H9 (cell line): ENCODE results near the gene MCL1. TPM values are rescaled to one million over a fixed set of nuclear protein-coding genes. Genes with fewer than 3 reads are reported as not detected.

Source experiments
- DNase-seq: peaks from one replicate; pipeline ENCODE4 v3.0.0-alpha.2; 2017
- H2AFZ ChIP-seq: one replicate; pipeline ENCODE4 v1.6.1; 2013; ENCODE audit warnings: mild to moderate bottlenecking, low read length, control low read depth, moderate library complexity
- H2AK5ac ChIP-seq: 2 replicates; pipeline ENCODE4 v1.6.1; 2013; ENCODE audit warnings: low read length, control low read depth, mixed read lengths; ENCODE audit not compliant: insufficient read length
- H2BK120ac ChIP-seq: one replicate; pipeline ENCODE4 v1.6.1; 2013; ENCODE audit warnings: low read depth, mild to moderate bottlenecking, low read length, control low read depth, inconsistent platforms; ENCODE audit not compliant: poor library complexity, severe bottlenecking
- H2BK12ac ChIP-seq: 2 replicates; pipeline ENCODE4 v1.6.1; 2013; ENCODE audit warnings: low read length, control low read depth, mixed read lengths, low read depth; ENCODE audit not compliant: insufficient read length
- H2BK15ac ChIP-seq: 2 replicates; pipeline ENCODE4 v1.6.1; 2013; ENCODE audit warnings: low read depth, low read length, control low read depth
- H2BK20ac ChIP-seq: one replicate; pipeline ENCODE4 v1.6.1; 2013; ENCODE audit warnings: low read depth, mild to moderate bottlenecking, low read length, control low read depth, inconsistent platforms; ENCODE audit not compliant: poor library complexity, severe bottlenecking
- H2BK5ac ChIP-seq: 2 replicates; pipeline ENCODE4 v1.6.1; 2013; ENCODE audit warnings: low read length, control low read depth, mixed read lengths; ENCODE audit not compliant: insufficient read length
- H3K14ac ChIP-seq: 2 replicates; pipeline ENCODE4 v1.6.1; 2013; ENCODE audit warnings: low read length, control low read depth; ENCODE audit not compliant: insufficient read depth
- H3K18ac ChIP-seq: 2 replicates; pipeline ENCODE4 v1.6.1; 2013; ENCODE audit warnings: low read depth, mild to moderate bottlenecking, mixed read lengths, low read length, control low read depth; ENCODE audit not compliant: insufficient read length
- H3K23ac ChIP-seq: 2 replicates; pipeline ENCODE4 v1.6.1; 2013; ENCODE audit warnings: low read length, control low read depth, mixed read lengths, low read depth; ENCODE audit not compliant: insufficient read length
- H3K23me2 ChIP-seq: 2 replicates; pipeline ENCODE4 v1.6.1; 2013; ENCODE audit warnings: low read depth, mild to moderate bottlenecking, mixed read lengths, low read length, control low read depth; ENCODE audit not compliant: insufficient read length, poor library complexity, severe bottlenecking
- H3K27ac ChIP-seq: 2 replicates; pipeline ENCODE4 v1.5.1; 2013; ENCODE audit warnings: low read length, control low read depth, mixed read lengths, low read depth; ENCODE audit not compliant: insufficient read length
- H3K27me3 ChIP-seq: 2 replicates; pipeline ENCODE4 v1.6.1; 2013; ENCODE audit warnings: low read length, control low read depth, inconsistent platforms; ENCODE audit not compliant: insufficient read depth
- H3K4ac ChIP-seq: 2 replicates; pipeline ENCODE4 v1.6.1; 2013; ENCODE audit warnings: low read depth, mild to moderate bottlenecking, control low read depth, inconsistent platforms, low read length, moderate library complexity
- H3K4me1 ChIP-seq: 2 replicates; pipeline ENCODE4 v1.6.1; 2013; ENCODE audit warnings: low read length, control low read depth, inconsistent platforms; ENCODE audit not compliant: insufficient read depth
- H3K4me2 ChIP-seq: 2 replicates; pipeline ENCODE4 v1.6.1; 2013; ENCODE audit warnings: low read length, control low read depth, mixed read lengths; ENCODE audit not compliant: insufficient read length, insufficient read depth
- H3K56ac ChIP-seq: 2 replicates; pipeline ENCODE4 v1.6.1; 2013; ENCODE audit warnings: low read depth, mild to moderate bottlenecking, mixed read lengths, low read length, control low read depth; ENCODE audit not compliant: insufficient read length
- H3K79me1 ChIP-seq: 2 replicates; pipeline ENCODE4 v1.6.1; 2013; ENCODE audit warnings: low read depth, mild to moderate bottlenecking, moderate library complexity, low read length, control low read depth, inconsistent platforms; ENCODE audit not compliant: insufficient read depth, poor library complexity, severe bottlenecking
- H3K79me2 ChIP-seq: 2 replicates; pipeline ENCODE4 v1.6.1; 2013; ENCODE audit warnings: low read length, control low read depth, inconsistent platforms; ENCODE audit not compliant: insufficient read depth
- H3K9ac ChIP-seq: 2 replicates; pipeline ENCODE4 v1.6.1; 2013; ENCODE audit warnings: low read length, control low read depth, mixed read lengths; ENCODE audit not compliant: insufficient read length; ENCODE audit errors: extremely low read depth
- H3K9me3 ChIP-seq: one replicate; pipeline ENCODE4 v1.6.1; 2013; ENCODE audit warnings: low read depth, low read length, inconsistent platforms; ENCODE audit not compliant: control insufficient read depth
- H3T11ph ChIP-seq: one replicate; pipeline ENCODE4 v1.6.1; 2013; ENCODE audit warnings: mild to moderate bottlenecking, low read length, control low read depth, inconsistent platforms
- H4K20me1 ChIP-seq: one replicate; pipeline ENCODE4 v1.6.1; 2013; ENCODE audit not compliant: control insufficient read depth, insufficient read length, insufficient read depth
- H4K5ac ChIP-seq: 2 replicates; pipeline ENCODE4 v1.6.1; 2013; ENCODE audit warnings: low read depth, mild to moderate bottlenecking, mixed read lengths, low read length, control low read depth; ENCODE audit not compliant: insufficient read length
- H4K8ac ChIP-seq: replicated peaks from 2 replicates; pipeline ENCODE4 v1.6.1; 2013; ENCODE audit warnings: low read length, control low read depth, mixed read lengths, low read depth; ENCODE audit not compliant: insufficient read length
- H4K91ac ChIP-seq: 2 replicates; pipeline ENCODE4 v1.6.1; 2013; ENCODE audit warnings: low read depth, mild to moderate bottlenecking, moderate library complexity, mixed read lengths, low read length, control low read depth; ENCODE audit not compliant: insufficient read length
- H3K27ac Mint-ChIP-seq, 3 experiments: 2 replicates in 2 of 3; 3 replicates in 1 of 3; pipeline ENCODE4 v1.8.0; 2020 to 2021; ENCODE audit warnings: mixed read lengths in 3 of 3, mild to moderate bottlenecking in 1 of 3, moderate library complexity in 1 of 3
- H3K27me3 Mint-ChIP-seq: 2 replicates; pipeline ENCODE4 v1.8.0; 2021; ENCODE audit warnings: low read depth, mild to moderate bottlenecking, moderate library complexity, mixed read lengths
- H3K36me3 Mint-ChIP-seq, 3 experiments: 2 replicates in 2 of 3; 3 replicates in 1 of 3; pipeline ENCODE4 v1.8.0; 2020 to 2021; ENCODE audit warnings: low read depth in 3 of 3, mixed read lengths in 3 of 3; ENCODE audit not compliant: insufficient read depth in 1 of 3
- H3K4me1 Mint-ChIP-seq, 2 experiments: 2 replicates each; pipeline ENCODE4 v1.8.0; 2020; ENCODE audit warnings: mixed read lengths in 2 of 2
- H3K4me3 Mint-ChIP-seq, 2 experiments: 2 replicates in 1 of 2; 3 replicates in 1 of 2; pipeline ENCODE4 v1.8.0; 2020 to 2021; ENCODE audit warnings: mild to moderate bottlenecking in 2 of 2, mixed read lengths in 2 of 2, moderate library complexity in 1 of 2
- H3K9me3 Mint-ChIP-seq, 2 experiments: 2 replicates in 1 of 2; 3 replicates in 1 of 2; pipeline ENCODE4 v1.8.0; 2020; ENCODE audit warnings: mild to moderate bottlenecking in 2 of 2, mixed read lengths in 2 of 2, moderate library complexity in 1 of 2
- CTCF ChIP-seq: fragments of 200-600 bp; sonication (generic); conservative IDR thresholded peaks from 3 replicates; pipeline ENCODE4 v1.8.0; 2021; ENCODE audit warnings: antibody characterized with exemption, mild to moderate bottlenecking
- WGBS: extraction: QIAGEN DNeasy Blood & Tissue Kit; methylation state at CpG from one replicate; pipeline ENCODE4 v1.1.7; 2013; ENCODE audit warnings: missing lambda C conversion rate, low lambda C conversion rate, mixed read lengths; ENCODE audit not compliant: insufficient read length; ENCODE audit errors: extremely low coverage; 5-methylcytosine and 5-hydroxymethylcytosine counted together
- total RNA-seq: library from RNA; stranded (reverse); gene quantifications from 2 replicates; pipeline ENCODE4 v1.2.1, GENCODE V29; 2021

The MCL1 gene
- total RNA-seq, 1 experiment from 2014 or later: 247 TPM

GRCh38 chr1:150578272-150579109, 919 bp downstream of the MCL1 start:
- no CpG with 5 or more reads among the region's 50 CpGs for WGBS
- Mint-ChIP-seq H3K27ac (peak overlapping the region; percentile 99), H3K9me3 (peaks cover 6 to 15% of the 10 kb centered on the region in 2 experiments; a peak in 4 of 5 replicates), H3K4me1 (peaks cover 43 to 52% of the 10 kb centered on the region in 2 experiments), H3K27me3 (peaks cover 3% of the 10 kb centered on the region; the same call in 1 of the 2 replicates), H3K36me3 (peaks cover 52 to 55% (median 55%) of the 10 kb centered on the region in 3 experiments), H3K4me3 (peak overlapping the region; percentile 96 to 97)
- Histone ChIP-seq H3K9me3 (no peaks in the 10 kb centered on the region), H2BK5ac (peak overlapping the region; percentile 64), H2AK5ac (no peak overlapping the region), H2AFZ (no peak overlapping the region), H4K8ac (no peak overlapping the region), H3K27me3 (no peaks in the 10 kb centered on the region), H2BK12ac (no peak overlapping the region), H3K23me2 (peaks cover 7% of the 10 kb centered on the region), H2BK20ac (no peak overlapping the region), H4K91ac (peak overlapping the region; percentile 3), H3K4ac (peak overlapping the region; percentile 17; the same call in 1 of the 2 replicates), H3K14ac (peak overlapping the region; percentile 99), H2BK120ac (peak overlapping the region; percentile 3), H3K18ac (peak overlapping the region; percentile 98), H3K56ac (peak overlapping the region; percentile 44), H3K27ac (peak overlapping the region; percentile 89), H4K5ac (peak overlapping the region; percentile 74), H3K4me1 (peaks cover 4% of the 10 kb centered on the region), H3K79me2 (peaks cover 35% of the 10 kb centered on the region), H3K79me1 (no peaks in the 10 kb centered on the region), H3K4me2 (peak overlapping the region; percentile 98), H4K20me1 (no peaks in the 10 kb centered on the region), H3K9ac (peak overlapping the region; percentile 98), H3K23ac (peak overlapping the region; percentile 15), H3T11ph (no peak overlapping the region), H2BK15ac (no peak overlapping the region)
- no peak for DNase-seq
- TF ChIP-seq CTCF: no peak
